Central memory CD8-positive, alpha-beta T cell (primary cell): Measurements from ENCODE around the gene PRR20G.

ENCODE experiments used
- ATAC-seq: fragments of 150-1000 bp; cut with Tn5 transposase; replicated peaks from 2 replicates; pipeline ENCODE4 v1.10.0; 2022; ENCODE audit warnings: mild to moderate bottlenecking, moderate FRiP score, moderate number of reproducible peaks; ENCODE audit not compliant: poor library complexity, severe bottlenecking; ENCODE audit errors: extremely low read depth
- DNase-seq, 2 donors: peaks; one replicate each; pipeline ENCODE4 v3.0.0; 2021; ENCODE audit warnings: low spot score in 2 of 2
- H3K27ac Mint-ChIP-seq: one replicate; pipeline ENCODE4 v1.8.0; 2022; ENCODE audit warnings: low read depth, mild to moderate bottlenecking, moderate library complexity, mixed read lengths
- H3K27me3 Mint-ChIP-seq: one replicate; pipeline ENCODE4 v1.8.0; 2022; ENCODE audit warnings: mixed read lengths
- H3K36me3 Mint-ChIP-seq: one replicate; pipeline ENCODE4 v1.8.0; 2022; ENCODE audit warnings: mild to moderate bottlenecking, moderate library complexity, mixed read lengths; ENCODE audit not compliant: insufficient read depth
- H3K4me1 Mint-ChIP-seq: one replicate; pipeline ENCODE4 v1.8.0; 2022; ENCODE audit warnings: mixed read lengths
- H3K4me3 Mint-ChIP-seq: one replicate; pipeline ENCODE4 v1.8.0; 2022; ENCODE audit warnings: mild to moderate bottlenecking, moderate library complexity, mixed read lengths
- H3K9me3 Mint-ChIP-seq: one replicate; pipeline ENCODE4 v1.8.0; 2022; ENCODE audit warnings: mixed read lengths

The PRR20G gene

GRCh38 chr3:127234778-127235177 lies 53.1 kb downstream of the PRR20G start:
- H3K27ac Mint-ChIP-seq, result no peak overlapping the region
- no peaks in the 10 kb centered on the region for H3K4me1 Mint-ChIP-seq
- H3K27me3 Mint-ChIP-seq, result peaks cover 41% of the 10 kb centered on the region
- H3K9me3 Mint-ChIP-seq, result peaks cover 5% of the 10 kb centered on the region
- no peaks in the 10 kb centered on the region for H3K36me3 Mint-ChIP-seq
- ATAC-seq, result no peak
- no peak overlapping the region for H3K4me3 Mint-ChIP-seq
- no peak for DNase-seq
